Suppressor macrophage treated with lipopolysaccharide for 4 hours (primary cell): ENCODE data around the gene KIF1A.
"Not testable (repeated sequence)": the region's sequence is repeated elsewhere in the genome, so short reads cannot be mapped to it uniquely, and the experiment has no call there.

ENCODE experiments used
- DNase-seq: peaks from one replicate; pipeline ENCODE4 v3.0.0-alpha.2; 2020

Gene KIF1A

DNA sequence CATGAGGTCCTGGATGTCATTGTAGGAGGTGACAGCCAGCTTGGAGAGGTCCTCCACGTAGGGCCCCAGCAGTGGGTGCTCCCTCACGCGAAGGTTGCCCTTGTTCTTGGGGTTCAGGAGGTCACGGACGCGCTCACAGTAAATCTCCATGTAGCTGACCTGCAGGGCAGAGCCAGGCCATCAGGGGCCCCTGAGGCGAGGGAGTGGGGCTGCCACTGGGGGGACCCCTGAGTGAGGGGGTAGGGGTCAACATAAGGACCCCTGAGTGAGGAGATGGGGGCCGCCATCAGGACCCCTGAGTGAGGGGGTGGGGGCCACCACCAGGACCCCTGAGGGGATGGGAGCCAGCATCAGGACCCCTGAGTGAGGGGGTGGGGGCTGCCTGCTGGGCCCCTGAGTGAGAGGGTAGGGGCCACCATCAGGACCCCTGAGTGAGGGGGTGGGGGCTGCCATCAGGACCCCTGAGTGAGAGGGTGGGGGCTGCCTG lies 33.6 kb downstream of the KIF1A start:
- no peak for DNase-seq

DNA sequence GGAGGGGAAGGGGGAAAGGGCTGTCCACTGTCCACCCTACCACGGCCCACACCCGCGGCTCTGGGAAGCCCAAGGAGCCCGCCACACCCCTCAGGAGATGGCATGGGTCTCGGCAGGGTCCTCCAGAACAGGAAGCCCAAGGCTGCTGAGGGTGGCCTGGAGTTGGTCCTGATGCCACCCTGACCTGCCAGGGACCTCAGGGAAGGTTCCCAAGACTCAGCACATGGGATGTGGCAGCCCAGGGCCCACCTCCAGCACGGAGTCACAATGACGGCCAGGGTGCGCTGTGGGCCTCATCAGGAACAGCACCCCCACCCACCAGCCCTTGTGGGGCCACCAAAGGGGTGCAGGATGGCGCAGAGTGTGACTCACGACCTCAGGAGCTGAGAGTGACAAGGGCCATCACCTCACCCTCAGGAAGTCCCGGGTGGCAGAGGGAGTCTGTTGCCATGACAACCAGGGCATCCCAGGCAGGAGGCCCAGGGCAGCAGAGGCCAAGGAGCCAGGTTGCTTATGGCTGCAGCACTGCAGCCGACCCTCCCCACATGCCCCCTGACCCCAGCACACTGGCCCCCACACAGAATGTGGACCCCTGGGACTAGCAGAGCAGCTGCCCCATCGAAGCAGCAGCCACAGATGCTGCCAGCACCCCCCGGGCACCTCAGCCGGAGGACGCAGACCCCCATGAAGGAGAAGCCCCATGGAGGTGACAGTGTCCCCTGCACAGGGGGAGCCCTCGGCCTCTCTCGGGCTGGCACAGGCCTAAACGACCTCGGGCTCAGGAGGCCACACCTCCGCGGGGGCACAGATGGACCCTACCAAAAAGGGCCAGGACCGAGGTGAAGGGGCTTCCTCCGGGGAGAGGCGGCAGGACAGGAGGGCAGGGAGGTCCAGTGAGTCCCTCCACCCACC lies 34.3 kb downstream of the KIF1A start:
- no peak for DNase-seq

DNA sequence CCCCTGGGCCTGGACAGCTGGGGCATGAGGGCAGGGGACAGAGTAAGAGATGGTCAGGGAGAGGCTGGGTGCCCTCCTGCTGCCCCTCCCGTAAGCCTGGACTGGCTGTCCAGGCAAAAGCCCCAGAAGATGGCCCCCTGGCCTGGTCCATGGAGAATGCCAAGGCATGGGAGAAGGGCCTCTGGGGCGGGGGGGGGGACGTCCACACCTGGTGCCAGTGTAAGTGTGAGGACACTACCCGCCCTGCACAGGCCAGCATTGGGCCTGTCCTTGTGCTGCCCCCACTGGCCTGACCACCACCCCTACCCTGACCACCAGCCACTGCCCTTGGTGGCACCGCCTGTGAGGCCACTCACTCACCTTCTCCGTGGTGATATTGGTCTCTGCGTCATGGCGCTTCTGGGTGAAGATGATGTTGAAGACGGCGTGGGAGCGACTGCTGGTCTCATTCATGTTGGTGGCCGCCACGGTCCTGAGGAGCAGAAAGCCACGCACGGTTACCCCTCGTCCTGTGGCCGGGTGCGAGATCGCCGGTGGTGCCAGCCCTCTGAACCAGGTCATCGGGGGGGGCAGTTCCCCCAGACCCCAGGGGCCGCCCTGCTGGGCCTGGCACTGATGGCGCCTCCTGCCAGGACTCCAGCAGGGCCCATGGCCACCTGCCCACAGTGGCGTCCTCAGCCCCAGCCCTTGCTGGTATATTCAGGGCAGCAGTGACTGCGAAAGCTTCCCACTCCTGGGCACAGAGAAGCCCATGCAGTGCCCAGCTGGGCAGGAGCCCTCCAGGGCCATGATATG lies 35.2 kb downstream of the KIF1A start:
- DNase-seq = no peak

DNA sequence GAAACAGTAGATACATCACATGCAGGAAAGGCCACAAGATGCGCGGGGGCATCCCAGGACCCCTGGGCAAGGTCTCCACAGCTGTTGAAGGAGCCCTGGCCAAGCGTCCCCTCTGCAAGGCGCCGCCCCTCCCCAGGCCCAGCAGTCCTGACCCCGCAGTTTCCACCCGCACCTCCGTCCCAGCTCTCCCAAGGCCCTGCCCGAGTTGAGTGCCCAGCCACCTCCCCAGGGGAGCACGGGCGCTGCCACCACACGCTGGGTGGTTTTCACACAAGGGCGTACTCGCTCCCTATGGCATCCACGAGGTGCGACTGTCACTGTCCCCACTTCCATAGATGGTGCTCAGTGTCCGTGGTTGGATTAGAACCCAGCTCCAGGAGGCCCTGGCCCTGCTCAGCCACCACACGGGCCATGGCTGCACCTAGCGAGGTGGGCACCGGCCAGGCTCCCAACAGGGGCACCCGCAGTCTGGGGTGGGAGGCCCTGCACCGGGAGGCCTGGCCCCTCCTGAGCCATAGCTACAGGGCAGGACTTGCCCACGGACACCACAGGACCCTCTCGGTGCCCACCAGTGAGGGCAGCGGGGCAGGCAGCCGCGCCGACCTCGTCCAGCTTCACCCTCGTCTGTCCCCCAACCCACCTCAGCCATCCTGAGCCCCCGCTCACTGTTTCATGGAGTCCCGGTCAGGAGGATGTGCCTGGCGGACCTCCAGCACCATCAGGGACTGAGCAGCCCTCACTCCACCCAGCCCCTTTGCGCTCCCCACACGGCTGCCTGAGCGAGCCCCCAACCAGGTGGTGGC lies 36.0 kb downstream of the KIF1A start:
- no peak for DNase-seq

DNA sequence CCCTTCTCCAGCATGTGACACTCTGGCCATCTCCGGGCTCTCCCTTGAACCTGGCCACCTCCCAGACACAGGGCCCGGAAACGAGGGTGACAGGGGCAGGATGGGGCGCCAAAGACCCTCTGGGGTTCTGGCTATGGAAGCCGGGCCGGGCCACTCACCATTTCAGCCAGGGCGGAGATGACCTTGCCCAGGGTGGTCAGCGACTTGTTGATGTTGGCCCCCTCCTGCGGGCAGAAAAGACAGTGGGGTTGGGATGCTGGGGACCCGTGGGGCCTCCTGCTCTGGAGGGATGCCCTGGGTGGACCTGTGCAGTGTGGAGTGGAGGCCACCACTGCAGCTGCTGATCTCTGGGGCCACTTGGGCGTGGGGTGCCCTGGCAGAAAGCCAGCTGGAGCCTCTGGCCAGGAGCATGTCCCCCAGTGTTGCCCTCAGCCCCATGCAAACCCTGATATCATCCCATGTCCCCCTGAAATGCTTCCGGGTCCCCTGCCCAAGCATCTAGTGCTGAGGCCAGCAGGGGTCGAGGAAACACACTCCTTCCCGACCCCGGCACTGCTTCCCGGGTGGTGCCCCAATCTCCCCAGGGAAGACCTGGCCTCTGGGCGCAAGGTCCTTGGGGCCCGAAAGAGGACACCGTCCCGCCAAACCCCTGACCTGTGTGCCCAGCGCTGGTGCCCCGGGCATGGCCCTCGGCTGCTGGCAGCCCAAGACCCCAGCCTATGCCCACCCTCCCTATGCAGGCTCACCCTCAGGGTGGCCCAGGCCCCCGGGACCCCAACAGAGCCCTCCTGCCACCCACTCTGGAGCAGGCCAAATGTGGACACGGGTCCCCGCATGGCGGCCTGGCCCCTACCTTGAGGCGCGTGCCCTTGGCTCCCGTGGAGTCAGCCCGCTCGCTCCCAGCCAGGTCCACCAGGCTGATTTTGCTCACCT lies 36.9 kb downstream of the KIF1A start:
- DNase-seq = no peak

DNA sequence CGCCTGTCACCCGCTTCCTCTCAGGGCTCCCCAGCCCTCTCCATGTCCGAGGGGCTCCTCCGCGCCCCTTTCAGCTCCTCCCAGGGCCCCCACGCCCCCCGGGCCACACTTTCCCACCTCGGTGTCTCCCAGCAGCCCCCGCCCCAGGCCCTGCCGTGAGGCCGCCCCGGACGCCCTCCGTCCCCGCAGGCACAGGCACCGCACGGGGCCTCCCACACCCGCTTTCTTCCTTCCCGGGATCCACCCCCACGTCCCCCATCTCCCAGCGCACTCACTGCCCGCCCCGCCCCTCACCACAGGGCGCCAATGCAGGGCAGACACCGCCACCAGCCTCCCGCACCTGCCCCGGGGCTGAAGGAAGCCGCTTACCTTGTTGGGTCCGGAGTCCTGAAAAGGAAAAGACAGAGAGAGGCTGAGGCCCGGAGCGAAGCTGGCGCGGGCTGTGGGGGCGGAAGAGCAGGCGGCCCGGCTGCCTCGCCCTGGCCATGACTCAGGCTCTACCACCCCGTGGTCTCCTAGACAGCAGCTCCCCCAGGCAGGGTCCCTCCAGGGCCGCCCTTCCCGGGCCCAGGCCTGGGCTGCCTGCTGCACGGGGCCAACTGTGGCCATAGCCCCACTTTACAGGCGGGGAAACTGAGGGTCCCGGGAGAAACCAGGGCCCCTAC lies 37.7 kb downstream of the KIF1A start:
- no peak for DNase-seq

DNA sequence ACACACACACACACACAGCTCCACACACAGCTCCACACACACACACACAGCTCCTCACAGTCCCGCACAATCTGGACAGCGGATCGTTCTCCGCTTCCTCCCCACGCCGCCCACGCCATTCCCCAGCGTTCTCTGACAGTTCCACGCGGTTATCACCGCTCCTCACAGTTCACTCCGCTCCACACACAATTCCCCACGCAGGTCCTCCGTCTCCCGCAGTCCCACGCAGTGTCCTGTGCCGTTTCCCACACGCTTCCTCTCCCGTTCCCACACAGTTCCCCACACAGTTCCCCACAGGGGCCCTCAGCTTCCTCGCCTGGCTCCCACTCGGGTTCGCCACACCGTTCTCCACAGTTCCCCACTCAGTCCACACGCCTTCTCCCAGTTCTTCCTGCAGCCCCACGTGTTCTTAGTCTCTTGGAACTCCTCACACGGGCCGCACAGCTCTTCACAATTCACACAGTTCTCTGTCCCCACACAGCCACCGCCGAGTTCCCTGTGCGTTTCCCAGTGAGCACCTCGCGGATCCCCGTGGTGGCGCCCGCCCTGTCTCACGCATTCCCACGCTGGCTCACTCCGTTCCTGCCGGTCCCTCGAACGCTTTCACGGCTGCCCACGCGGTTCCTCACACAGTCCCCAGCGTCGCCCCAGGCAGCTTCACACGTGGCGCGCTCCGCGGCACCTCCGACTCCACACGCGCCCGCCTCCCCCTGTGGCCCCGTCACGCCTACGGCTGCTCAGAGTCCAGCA lies 38.4 kb downstream of the KIF1A start:
- no peak for DNase-seq

DNA sequence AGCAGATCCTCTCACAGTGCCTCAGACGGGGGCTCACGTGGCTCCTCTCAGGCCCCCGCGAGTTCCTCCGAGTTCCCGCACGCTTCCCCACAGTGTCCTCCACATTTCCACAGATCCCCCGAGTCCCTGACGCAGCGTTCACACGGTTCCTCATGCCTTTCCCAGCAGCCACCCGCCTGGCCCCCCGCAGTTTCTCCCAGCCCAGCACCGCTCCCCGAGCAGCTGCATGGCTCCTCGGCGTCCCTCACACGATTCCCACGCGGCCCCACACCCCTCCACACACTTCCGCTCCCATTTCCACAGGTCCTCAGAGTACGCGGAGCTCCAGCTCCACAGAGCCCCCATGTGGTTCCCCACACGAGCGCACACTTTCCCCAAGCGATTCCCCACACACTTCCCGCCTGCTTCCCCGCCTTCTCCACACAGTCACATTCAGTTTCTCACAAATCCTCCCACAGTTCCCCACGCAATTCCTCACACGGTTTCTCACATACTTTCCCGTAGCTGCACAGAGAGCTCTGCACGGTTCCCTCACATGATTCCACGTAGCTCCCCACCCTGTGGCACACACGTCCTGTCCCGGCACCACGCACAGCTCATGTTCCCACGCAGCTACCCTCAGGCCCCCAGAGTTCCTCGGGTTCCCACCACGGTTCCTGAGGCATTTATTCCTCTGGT lies 39.9 kb downstream of the KIF1A start:
- DNase-seq = no peak

DNA sequence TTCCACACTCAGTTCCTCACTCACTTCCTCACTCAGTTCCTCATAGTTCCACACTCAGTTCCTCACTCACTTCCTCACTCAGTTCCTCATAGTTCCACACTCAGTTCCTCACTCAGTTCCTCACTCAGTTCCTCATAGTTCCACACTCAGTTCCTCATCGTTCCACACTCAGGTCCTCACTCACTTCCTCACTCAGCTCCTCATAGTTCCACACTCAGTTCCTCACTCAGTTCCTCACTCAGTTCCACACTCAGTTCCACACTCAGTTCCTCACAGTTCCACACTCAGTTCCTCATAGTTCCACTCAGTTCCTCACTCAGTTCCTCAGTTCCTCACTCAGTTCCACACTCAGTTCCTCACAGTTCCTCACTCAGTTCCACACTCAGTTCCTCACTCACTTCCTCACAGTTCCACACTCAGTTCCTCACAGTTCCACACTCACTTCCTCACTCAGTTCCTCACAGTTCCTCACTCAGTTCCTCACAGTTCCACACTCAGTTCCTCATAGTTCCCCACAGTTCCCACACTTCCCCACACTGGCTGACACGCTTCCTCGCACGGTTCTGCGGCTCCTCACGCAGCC lies 40.7 kb downstream of the KIF1A start:
- not testable (repeated sequence) for DNase-seq

DNA sequence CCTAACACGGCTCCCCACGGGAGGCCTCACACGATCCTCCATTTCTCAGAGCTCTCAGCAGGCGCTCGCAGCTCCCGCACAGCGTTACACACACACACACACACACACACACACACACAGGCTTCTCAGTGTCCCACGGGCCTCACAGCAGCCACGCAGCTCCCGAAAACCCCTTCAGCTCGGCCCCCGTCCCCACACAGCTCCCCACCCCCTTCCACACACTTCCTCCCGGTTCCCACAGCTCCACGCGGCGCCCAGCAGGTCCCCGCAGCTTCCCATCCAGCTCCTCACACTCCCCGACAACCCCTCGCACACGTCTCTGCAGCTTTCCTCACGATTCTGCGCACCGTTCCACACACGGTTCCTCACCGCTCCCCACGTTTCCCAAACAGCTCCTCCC lies 41.6 kb downstream of the KIF1A start:
- no peak for DNase-seq

DNA sequence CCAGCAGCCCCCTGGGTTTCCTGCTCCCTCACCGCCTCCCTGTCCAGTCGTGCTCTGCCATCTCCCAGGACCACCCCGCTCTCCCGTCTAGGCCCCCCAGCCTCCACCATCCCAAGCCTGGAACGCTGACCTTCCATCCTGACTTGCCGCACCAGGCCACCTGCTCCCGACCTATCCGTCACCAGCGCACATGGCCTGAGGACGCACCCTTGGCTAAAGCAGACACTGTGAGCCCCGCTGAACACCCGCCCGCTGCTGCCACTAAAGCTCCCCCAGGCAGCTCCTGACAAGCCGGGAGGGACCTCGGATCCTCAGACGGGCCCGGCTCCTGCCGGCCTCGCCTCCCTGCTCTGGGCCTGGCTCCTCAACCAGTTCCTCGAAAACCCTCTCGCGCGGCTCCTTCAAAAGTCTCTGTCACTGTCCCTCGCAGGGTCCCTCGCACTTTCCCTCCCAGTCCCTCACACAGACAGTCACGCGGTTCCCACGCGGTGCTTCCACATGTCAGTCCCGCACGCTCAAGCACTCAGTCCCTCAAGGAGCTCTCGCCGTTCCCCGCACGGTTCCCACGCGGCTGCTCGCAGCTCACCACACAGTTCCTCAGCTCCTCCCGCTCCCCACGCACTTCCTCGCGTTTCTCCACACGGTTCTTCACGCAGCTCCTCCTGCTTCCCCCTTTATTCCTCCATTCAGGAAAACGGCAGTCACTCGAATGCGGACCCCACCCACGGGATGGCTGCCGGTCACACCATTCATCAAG lies 42.4 kb downstream of the KIF1A start:
- no peak for DNase-seq

DNA sequence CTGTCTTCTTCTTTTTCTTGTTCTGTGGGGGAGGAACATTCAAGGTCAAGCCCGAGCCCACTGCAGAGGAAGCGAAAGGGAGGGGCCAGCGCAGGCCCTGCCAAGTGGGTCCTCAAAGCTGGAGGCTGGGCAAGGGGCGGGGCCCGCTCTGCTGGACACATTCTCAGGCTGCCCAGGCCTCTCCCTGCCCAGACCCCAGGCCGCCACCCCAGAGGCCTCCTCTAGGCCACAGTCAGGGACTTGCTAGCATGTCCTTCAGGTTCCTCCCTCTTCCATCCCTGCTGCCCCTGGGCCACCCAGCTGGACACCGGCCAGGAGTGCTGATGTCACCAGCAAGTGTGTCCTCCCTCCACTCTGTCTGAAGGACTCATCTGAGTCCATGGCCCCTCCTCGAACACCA lies 44.1 kb downstream of the KIF1A start:
- no peak for DNase-seq

DNA sequence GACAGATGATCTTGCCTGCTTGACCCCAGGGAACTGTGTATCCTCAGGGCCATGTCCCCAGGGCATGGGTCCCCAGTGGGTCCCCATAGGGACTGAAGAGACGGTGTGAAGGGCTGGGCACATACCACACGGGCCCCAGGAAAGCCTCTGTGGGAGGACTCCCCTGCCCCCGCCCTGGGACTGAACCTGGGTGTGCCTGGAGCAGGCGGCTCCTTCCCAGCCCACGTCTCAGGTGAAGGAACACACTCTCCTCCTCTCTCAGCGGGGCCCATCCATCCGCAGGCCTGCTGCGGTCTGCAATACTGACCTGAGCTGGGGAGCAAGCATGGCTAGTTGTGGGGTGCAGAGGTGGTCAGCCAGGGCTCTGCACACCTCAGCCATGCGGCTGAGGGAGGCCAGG lies 45.2 kb downstream of the KIF1A start:
- no peak for DNase-seq

DNA sequence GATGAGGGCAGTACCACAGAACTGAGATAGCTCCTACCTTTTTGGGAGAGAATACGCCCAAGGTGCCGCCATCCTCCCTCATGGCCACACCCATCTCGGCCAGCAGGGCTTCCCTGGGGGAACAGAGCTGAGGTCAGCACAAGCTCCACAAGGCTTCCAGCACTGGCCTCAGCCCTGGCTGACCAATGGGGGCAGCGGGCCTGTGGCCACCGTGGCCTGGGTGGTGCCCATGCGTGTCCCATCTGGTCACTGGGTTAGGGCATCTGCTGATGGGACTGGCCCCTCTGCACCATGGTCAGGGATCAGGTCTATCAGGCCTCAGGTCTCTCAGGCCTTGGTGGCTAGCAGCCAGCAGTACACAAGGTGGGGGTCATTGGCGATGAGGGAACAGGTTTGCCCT lies 50.9 kb downstream of the KIF1A start:
- DNase-seq = no peak

DNA sequence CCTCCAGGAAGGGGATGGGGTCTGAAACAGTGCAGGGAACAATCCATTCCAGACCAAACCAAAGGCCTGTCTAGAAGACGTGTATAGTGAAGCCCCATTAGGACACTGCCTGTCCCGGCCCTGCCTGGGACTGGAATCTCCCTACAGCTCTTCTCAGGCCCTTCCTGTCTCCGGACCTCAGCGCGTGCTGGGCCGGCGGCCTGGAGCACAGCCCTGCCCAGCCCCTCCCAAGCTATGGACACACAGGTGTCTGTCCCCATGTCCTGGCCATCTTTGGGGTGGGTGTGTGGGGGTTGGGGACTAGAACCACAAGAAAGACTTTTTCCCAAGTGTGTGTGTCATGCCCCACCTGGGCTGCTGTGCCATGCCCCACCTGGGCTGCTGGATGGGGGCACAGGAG lies 51.8 kb downstream of the KIF1A start:
- no peak for DNase-seq

DNA sequence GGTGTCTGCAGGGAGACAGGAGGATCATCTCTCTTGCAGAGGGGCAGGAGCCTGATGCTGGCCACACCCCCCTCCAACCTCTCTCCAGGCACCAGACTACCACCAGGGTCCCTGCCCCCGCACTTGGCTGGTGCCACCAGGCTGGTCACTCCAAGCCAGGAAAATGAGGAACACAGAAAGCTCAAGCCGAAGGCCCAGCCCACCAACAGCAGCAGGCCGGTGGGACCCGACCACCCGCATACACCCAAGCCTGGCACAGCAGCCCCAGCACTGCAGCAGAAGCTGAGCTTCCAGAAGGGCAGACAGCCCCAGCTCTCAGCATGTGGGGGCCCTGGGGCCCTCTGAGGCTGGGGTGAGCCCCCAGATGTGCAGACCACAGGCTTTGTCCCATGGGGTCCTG lies 52.7 kb downstream of the KIF1A start:
- no peak for DNase-seq

DNA sequence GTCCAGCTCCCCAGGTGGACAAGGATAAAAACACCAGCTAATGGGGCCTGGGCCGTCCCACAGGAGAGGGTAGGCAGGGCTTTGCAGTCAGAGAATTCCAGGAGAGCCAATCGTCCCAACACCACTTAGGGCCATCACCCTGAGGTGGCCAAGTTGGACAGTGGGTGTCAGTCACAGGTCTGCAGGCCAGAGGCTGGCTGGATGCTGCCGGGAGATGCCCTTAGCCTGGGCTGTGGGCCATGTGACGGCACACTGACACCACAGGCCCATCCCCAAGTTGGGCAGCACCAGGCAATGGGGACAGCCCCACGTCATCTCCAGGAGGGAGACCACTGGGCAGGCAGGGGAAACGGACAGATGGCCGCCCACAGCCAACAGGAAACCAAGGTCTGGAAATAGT lies 53.9 kb downstream of the KIF1A start:
- DNase-seq = no peak

DNA sequence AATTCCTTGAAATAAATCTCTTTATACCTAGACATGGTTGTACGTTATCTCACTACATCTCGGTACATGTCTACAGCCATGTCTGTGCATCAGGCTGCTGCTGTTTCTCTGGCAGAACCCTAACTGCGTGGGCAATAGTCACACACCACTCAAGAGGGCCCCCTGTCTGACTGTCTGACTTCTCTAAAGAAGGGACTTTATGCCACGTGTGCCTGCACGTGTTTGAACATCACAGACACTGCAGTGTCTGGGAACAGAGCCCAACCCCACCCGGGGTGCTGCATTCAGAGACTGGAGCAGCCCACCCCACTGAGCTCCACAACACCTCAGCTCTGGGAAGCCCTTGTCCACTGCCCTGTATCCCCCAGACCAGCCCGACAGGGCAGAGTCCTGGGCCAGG lies 55.0 kb downstream of the KIF1A start:
- no peak for DNase-seq

DNA sequence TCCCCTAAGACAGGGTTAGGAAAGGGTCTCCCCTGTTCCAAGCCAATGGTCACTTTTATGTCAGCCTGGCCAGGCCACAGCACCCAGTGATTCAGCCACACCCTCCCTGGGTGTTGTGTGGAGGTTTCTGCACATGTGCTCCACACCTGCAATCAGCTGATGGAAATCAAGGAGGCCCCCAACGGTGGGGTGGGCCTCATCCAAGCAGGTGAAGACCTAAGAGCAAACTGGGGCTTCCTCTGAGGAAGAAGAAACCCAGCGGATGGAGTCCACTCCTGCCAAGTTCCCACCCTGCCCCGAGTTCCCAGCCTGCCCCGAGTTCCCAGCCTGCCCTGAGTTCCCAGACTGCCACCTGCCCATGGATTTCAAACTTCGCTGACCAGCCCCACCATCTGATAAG lies 55.4 kb downstream of the KIF1A start:
- DNase-seq = no peak
